VCaP (cell line): Measurements from ENCODE around the gene CPT2.
"Not testable (repeated sequence)": the region's sequence is repeated elsewhere in the genome, so short reads cannot be mapped to it uniquely, and the experiment has no call there.

Experiments
- H3K27ac ChIP-seq: fragments of 450-650 bp; 2 replicates; pipeline ENCODE4 v1.5.1; 2017
- CTCF ChIP-seq: fragments of 450-650 bp; conservative IDR thresholded peaks from 2 replicates; pipeline ENCODE4 v1.5.1; 2017; ENCODE audit warnings: mild to moderate bottlenecking, moderate library complexity

Gene CPT2

GRCh38 chr1:53182716-53183094 lies 13.9 kb upstream of the CPT2 start:
- TF ChIP-seq CTCF, result no peak
- no peak overlapping the region for H3K27ac ChIP-seq

DNA sequence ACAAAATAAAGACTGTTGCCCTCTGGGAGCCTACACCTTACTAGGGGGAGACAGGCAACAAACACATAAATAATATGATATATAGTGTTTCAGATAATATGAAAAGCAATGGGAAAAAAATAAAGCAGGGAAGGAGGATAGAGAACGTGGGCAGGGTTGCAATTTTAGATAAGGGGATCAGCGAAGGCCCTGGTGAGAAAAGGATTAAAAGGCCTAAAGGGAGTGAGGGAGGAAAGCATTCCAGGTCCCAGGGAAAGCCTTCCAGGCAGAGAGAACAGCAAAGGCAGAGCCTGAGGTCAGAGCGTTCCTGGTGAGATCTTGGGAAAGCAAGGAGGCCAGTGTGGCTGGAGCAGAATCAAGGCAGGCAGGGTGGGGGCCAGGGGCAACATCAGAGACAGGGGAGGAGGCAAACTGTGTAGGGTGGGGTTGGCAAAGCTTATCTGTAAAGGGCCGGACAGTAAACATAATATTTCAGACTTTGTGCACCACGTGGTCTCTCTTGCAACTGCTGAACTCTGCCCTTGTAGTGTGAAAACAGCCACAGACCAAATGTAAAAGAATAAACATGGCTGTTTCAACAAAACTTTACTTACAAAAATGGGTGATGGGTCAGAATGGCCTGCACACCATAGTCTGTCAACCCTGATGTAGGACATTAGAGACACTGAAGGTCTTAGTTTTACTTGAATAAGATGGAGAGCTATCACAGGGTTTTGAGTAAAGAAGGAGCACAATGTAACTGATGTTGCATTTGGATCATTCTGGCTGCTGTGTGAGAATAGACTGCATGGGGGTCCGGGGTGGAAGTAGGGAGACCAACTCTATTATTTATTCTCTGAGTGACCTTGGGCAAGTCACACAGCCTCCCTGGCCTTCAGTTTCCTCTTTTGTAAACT lies 13.3 kb upstream of the CPT2 start:
- TF ChIP-seq CTCF, result no peak
- no peak overlapping the region for H3K27ac ChIP-seq

DNA sequence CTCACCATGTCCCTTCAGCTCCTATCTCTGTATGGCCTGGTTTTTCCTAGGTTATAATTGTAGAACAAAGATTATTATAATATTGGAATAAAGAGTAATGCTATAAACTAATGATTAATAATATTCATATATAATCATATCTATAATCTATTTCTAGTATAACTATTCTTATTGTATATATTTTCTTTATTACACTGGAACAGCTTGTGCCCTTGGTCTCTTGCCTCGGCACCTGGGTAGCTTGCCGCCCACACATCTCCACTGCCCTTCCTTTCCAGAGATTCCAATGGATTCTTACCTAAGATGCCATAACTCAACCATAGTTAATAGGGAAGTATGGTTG lies 10.7 kb upstream of the CPT2 start:
- peak; percentile 11 for TF ChIP-seq CTCF
- not testable (repeated sequence) for H3K27ac ChIP-seq

DNA sequence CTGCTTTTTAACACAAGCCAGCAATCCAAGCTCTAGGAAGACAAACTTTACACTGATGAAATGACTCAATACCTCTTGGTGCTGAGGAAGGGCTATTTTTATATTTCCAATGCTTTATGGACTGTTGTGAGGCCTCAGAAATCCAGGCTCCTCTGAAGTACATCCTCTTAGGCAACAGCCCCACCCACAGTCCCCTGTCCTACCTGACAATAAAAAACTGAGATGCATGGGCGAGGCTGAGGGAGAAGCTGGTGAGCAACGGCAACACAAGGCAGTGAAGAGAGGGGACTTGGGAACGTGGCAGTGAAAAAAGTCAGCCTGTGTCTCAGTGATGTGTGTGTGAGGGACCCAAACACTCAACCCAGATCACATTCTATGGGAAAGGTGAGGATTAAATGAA lies 10.1 kb upstream of the CPT2 start:
- no peak for TF ChIP-seq CTCF
- H3K27ac ChIP-seq, result no peak overlapping the region

GRCh38 chr1:53187401-53187800 lies 9.2 kb upstream of the CPT2 start:
- no peak overlapping the region for H3K27ac ChIP-seq
- TF ChIP-seq CTCF, result no peak

DNA sequence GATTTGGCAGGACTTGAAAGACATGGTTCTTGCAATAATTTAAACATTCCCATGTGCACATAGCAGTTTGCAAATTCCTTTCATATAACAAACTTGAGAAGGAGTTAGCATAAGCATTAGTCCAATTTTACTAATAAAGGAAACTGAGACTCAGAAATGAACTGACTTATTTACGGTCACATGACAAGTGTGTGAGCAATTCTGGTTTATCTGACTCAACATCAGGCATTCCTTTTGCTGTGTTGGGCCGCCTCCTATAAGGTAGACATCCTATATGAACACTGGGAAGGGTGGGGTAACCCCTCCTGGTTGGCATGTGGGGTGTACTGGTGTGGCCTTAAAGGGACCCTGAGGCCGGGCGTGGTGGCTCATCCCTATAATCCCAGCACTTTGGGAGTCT lies 8.5 kb upstream of the CPT2 start:
- H3K27ac ChIP-seq, result no peak overlapping the region
- no peak for TF ChIP-seq CTCF

DNA sequence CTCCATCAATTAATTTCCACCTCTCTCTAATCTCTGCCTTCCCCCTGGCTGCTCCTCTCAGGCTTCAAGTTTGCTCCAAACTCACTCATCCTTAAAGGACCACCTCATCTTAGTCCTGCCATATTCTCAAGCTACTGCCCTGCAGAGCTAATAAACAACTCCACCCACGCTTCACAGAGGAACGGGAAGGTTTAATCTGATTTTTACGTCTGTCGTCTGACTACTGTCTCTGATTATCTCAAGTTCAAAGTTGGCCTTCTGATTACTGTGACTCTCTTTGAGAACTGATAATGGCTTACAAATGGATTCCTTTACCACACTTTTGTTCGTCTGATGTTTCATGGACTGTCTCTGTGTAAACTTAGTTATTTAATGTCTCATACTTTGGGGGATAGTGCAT lies 7.6 kb upstream of the CPT2 start:
- H3K27ac ChIP-seq, result no peak overlapping the region
- no peak for TF ChIP-seq CTCF
